Non-pigmented ciliary epithelial cell (primary cell): ENCODE data around the gene ASPM.
A peak's percentile ranks its signal among the peaks of the same experiment; 100 is the strongest.
"Not testable (repeated sequence)": the region's sequence is repeated elsewhere in the genome, so short reads cannot be mapped to it uniquely, and the experiment has no call there.

Source experiments
- DNase-seq: peaks from one replicate; pipeline ENCODE4 v3.0.0-alpha.2; 2010; ENCODE audit warnings: low read depth

ASPM gene

DNA sequence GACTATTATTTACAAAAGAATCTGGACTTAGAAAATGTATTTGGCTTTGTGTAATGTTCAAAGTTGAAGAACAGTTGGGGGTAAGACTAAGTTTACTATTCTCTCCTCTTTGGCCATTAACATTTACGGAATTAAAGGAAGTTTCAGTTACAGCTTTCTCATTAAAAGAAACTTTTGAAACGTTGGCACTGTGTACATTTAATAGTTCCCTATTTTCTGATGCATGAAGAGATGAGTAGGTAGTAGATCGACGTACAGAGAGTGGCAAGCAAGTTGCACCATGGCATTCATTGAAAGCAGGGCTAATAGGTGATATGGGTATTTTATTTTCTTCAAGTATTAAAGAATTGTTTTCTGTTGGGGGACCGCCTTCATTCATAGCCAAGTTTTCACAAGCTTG is 3.2 kb downstream of the ASPM start:
- no peak for DNase-seq

DNA sequence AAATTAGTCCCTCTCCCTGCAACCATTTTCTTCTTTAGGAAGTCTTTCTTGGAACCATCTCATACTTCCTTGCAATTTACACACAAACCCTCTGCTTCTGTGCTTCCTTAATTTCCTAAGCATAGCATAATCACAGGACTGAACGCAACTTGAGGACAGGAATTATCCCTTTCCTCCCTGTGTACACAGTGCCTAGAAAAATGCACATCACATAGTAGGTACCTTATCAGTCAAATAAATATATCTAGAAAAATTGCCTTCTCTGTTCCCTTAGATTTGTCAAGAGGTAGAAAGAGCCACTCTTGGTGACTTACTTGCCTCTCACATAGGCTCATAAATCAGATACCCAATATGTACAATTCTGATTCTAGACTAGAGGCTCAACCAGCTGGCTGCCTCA is 4.9 kb downstream of the ASPM start:
- no peak for DNase-seq

DNA sequence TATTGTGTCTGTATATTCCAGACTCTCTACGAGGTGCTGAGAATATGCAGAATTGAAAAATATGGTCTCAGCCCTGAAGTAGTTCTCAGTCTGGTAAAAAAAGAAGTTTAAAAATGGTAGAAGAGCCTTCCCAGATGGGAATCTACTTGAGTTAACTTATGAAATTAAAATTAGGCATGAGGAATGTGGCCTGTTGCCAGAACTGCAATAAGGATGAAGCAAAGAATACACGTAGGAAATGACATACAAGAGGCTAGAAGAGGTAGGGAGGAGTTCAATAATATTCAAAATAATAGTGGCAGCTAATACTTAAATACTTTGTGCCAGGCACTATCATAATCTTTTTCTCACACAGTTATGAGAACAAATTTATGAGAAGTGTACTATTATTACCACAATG is 6.3 kb downstream of the ASPM start:
- no peak for DNase-seq

DNA sequence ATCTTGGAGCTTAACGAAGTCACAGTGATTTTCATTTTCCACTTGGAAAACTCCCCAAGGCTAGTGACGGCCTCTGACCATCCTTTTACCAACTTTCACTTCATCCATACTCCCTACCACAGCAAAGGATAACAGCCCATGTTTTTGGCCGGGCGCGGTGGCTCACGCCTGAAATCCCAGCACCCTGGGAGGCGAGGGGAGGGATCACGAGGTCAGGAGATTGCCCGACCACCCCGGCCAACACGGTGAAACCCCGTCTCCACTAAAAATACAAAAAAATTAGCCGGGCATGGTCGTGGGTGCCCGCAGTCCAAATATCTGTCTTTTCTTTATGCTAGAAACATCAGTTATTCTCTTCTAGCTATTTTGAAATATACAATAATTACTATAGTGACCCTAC is 7.3 kb downstream of the ASPM start:
- DNase-seq = no peak

- DNase-seq = no peak
Measured at GRCh38 chr1:197137322-197137721, 9.1 kb downstream of the ASPM start.

GRCh38 chr1:197130677-197131304 is 15.7 kb downstream of the ASPM start:
- DNase-seq = peak; percentile 48

GRCh38 chr1:197129698-197130097 is 16.8 kb downstream of the ASPM start:
- no peak for DNase-seq

DNA sequence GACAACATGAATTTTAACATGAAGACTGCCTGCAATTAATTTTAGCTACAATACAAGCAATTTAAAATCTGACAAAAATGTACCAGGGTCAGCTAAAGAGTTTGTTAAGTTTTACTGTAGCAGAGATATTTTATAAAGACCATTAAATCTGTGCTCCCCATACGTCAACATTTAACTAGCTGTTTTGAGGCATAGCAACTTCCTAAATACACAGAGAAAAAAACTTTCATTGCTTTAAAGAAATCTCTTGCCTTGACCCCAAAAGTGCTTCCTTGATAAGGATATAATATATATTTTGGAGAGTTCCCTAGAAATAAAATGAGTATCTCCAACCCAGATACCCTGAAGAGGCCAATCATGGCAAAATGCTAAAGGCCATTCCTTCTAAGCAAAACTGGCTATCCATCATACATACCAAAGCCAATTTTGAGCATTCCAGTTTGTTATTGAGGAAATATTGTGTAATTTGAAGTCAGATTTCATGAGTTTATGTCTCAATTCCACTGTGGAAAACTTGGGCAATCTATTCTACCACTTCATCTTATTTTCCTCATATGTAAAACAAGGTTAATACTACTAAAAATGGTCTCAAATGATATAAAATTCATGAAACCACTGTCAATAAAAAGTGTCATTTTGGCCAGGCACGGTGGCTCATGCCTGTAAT is 19.1 kb downstream of the ASPM start:
- DNase-seq = no peak

DNA sequence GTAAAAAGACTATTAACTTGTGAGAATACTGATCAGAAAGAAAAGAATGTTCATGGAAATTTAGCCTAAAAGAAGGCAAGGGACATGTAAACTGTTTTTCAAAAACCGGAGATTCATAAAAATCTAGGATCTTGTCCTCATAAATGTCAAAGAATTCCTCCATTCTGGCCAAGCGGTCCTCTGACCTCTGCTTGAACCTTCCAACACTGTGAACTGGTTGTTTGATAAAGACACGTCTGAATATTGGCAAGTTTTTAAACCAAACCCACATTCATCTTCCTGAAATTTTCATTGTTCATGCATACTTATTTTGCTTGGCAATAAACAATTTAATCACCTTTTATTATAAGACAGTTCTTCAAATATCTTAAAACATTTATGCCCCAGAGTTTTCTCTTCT is 19.8 kb downstream of the ASPM start:
- DNase-seq = no peak

DNA sequence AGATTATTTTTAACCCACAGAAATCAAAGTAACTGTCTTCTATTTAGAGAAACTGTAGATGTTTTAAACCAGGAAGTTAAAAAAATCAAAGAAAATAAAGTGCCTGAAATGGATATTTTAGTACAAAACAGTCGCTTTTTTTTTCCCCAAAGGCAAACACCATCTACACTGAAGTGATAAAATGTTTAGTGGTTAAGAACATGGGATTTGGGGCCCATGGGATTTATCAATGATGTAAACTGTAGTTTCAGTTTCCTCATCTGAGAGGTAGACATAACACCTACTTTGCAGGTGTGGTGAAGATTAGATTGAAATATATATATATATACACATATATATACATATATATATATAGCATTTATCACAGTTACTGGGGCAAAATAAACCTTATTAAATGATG is 22.1 kb downstream of the ASPM start:
- DNase-seq = no peak

DNA sequence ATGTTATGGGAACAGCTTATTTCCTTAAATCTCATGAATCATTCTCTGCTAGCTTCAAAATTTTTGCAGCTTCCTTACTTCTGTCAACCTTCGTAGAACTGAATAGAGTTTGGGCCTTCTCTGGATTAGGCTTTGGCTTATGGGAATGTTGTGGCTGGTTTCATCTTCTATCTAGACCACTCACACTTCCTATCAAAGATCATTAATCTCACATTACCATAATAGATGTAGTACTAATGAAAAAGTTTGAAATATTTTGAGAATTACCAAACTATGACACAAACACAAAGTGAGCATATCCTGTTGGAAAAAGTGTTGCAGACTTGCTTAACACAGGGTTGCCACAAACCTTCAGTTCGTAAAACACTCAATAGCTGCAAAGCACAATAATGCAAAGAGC is 30.3 kb downstream of the ASPM start:
- no peak for DNase-seq

DNA sequence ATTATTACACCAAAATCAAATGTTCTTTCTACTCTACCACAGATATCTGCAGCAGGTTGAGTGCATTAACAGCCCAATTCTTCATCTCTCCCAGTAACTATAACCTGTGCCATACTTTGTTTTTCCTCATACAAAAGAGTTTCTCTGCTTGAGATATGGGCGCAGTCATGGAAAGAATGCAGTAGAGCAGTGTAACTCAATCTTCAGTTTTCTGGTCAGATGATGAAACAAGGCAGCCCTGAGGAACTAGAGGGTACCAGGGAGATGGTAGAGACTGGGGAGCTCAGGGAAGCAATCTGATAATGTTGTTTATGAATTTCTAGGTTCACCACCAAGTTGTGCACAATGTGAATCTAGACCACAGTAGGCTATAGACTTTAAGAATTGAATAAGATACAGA is 39.6 kb downstream of the ASPM start:
- no peak for DNase-seq

DNA sequence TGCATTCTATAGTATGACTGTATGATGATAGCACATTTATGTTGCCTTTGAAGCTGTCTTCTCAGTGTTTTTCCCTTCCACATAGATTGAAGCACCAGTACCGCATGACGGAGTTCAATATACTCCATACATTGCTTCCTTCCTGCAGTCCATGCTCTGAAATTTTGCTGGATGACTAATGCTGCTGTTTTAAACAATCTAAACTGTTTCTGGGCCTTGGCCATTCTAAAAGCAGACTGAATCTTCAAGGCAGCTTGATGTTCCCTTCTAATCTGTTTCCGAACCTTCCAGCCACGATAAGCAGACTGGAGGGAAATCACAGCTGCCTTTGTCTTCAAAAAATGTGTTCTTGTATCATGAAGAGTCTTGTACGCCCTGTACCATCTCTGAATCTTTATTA is 43.2 kb downstream of the ASPM start:
- peak; percentile 37 for DNase-seq

DNA sequence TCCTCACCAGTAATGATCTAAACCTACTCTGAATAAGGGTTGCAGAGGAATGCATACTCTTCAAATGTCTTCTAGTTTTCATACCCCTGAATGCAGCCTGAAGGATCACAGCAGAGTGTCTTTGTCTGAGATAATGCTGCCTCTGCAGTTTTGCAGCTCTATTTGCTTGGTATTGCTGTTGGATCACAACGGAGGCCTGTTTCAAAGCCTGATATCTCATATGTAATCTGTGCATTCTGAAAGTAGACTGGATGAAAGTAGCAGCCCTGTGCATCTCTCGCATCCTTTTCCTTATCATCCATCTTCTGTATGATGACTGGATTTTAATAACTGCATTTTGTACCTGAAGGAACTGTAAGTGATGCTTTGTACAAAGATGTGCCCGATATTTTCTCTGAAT is 44.5 kb downstream of the ASPM start:
- DNase-seq = no peak

DNA sequence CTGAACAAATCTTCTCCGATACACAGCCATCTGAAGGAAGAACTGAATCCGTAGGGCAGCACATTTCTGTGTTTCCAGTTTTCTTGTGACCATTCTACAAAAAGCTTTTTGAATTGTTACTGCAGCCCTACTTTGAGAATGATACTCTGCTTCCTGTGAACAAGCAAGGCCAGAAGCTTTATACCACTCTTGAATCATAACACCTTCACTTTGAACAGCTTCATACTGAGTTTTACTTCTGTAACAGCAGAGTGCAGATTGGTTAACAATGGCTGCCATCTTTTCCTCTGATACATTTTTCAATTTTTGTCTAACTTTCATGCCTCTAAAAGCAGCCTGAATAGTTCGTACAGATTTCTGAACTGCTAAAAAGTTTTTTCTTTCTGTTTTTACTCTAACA is 45.8 kb downstream of the ASPM start:
- DNase-seq = no peak

GRCh38 chr1:197099444-197099843 is 47.0 kb downstream of the ASPM start:
- DNase-seq = no peak

GRCh38 chr1:197096971-197097370 is 49.5 kb downstream of the ASPM start:
- DNase-seq = not testable (repeated sequence)

DNA sequence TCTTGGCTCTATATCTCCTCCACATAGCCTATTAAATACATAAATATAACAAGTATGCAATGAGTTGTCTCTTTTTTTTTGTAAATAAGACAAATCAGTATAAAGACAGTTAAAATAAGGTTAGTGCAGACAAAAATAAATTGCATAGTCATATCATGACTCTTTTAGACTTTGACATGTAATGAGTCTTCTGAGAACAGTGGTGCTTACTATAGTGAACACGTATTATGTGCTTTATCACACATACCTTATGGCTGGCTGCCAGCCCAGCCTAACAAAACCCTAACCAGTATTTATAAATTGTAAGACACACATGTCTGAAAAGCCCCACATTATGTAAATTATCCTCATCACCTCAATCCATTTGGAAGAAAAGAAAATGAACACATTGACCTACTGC is 50.3 kb downstream of the ASPM start:
- no peak for DNase-seq

GRCh38 chr1:197093226-197093885 is 53.1 kb downstream of the ASPM start:
- no peak for DNase-seq

- no peak for DNase-seq
Measured at GRCh38 chr1:197092491-197093023, 53.9 kb downstream of the ASPM start.

- no peak for DNase-seq
Measured at GRCh38 chr1:197083474-197083873, 63.0 kb downstream of the ASPM start.

DNA sequence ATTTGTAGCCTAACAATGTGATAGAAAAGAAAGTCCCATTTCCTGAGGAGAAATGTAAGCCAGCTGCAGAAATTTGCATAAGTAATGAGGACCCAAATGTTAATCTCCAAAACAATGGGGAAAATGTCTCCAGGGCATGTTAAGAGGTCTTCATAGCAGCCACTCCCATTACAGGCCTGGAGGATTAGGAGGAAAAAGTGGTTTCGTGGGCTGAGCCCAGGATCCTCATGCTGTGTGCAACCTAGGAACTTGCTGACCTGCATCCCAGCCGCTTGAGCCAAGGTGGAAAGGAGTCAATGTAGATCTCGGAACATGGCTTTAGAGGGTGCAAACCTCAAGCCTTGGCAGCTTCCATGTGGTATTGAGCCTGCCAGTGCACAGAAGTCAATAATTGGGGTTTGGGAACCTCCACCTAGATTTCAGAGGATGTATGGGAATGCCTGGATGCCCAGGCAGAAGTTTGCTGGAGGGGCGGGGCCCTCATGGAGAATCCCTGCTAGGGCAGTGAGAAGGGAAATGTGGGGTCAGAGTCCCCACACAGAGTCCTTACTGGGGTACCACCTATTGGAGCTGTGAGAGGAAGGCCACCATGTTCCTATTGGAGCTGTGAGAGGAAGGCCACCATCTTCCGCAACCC is 65.2 kb downstream of the ASPM start:
- DNase-seq = no peak

DNA sequence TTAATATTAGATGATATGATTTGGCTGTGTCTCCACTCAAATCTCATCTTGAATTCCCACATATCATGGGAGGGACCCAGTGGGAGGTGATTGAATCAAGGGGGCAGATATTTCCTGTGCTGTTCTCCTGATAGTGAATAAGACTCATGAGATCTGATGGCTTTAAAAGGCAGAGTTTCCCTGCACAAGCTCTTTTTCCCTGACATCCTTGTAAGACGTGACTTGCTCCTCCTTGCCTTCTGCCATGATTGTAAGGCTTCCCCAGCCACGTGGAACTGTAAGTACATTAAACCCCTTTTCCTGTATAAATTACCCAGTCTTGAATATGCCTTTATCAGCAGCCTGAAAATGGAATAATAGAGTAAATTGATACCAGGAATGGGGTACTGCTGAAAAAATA is 66.1 kb downstream of the ASPM start:
- no peak for DNase-seq
